ENCODE results near the gene RPL39. TPM values are rescaled to one million over a fixed set of nuclear protein-coding genes. Genes with fewer than 3 reads are reported as not detected.

The RPL39 gene
- total RNA-seq: 3,179 and 3,288 TPM in 2 replicates

DNA sequence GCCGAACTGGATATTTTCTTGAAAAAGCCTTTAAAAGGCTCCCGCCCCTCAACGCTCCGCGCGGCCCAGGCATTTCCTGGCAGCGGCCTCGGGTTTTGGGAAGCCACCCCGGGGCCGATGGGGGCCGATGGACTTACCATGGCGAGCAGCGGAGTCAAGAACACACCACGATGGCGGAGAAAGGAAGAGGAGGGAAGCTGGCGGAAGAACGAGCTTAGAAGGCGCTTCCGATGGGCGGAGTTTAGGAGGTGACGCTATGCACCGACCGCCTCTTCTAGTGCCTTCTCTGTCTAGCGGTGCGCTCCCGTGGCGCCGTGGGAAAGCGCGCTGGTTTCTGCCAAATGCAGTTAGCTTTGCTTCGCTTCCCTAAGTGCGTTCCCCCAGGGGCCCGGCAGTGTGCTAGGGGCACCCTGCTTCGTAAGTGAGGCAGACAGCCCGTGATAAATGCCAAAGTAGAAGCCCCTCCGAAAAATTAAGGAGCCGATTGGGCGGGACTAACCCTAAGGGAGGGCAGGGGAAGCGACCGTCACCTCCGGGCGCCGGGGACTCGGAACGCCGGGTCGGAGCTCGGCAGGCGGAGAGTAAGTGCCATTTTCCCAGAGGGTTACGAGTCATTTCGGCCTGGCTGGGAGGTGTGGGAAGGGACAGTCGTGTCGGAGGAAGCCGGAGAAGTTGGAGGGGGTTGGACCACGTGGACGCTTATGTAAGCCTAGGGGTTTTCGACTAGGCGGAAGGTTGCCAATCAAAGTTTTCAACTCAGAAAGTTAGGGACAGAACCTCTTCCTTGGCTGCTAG lies at the start of gene RPL39:
RPL39 (minus strand) TSS at position 194 of the 795 bp plus-strand sequence; CDS start at position 140, 54 bp downstream.

DNA sequence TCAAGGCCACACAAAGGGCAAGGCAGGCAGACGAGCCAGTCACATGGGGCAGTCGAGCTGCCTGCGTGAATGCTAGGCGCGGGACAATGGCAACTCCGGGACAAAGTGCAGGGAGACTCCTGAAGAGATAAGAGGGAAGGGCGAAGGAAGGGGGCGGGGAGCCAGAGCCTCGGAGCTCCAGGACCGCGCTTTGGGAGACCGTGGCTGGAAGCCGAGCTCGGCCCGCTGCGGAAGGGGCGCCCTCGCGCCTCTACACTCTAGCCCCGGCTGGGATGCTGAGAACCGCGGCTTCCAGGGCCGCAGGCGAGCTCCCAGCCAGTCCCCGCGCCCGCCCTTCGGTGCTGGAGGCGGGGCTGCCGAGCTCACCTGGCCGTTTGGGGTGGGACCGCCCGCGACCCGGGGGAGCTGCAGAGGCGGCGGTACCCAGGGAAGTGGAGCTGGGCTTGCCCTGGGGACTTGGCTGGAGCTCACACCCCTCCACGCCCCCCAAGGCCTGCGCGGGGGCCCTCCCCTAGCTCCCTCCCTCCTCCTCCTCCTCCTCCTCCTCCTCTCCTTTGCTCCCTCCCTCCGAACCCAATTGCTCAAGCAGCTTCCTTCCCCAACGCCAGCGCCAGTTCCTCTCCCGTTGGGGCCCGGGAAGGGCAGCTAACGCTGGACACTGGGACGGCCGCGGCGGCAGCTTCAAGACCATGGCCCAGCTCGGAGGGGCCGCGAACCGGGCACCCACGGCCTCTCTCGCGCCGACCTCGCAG lies 33.3 kb downstream of the RPL39 start, which contains the start of gene SOWAHD:
SOWAHD (plus strand) TSS at position 610 of the 752 bp plus-strand sequence; CDS start at position 690, 80 bp downstream.

Other genes with a start within 250 kb of the RPL39 start
- 38.3 and 40.2 TPM in 2 replicates for gene STEEP1, start 226.2 kb downstream of the RPL39 start, total RNA-seq
- 18.5 and 20.0 TPM in 2 replicates for gene UBE2A, start 217.1 kb downstream of the RPL39 start, total RNA-seq
- 2.6 and 3.3 TPM in 2 replicates for gene NKRF, start 185.2 kb downstream of the RPL39 start, total RNA-seq
- 13.9 and 20.5 TPM in 2 replicates for gene SEPTIN6, start 98.5 kb downstream of the RPL39 start, total RNA-seq
- 0.18 and 0.43 TPM in 2 replicates for gene SOWAHD, start 33.0 kb downstream of the RPL39 start, total RNA-seq
- gene UPF3B, start 61.3 kb upstream of the RPL39 start, total RNA-seq: 1.1 and 1.2 TPM in 2 replicates
- gene RNF113A, start 80.1 kb upstream of the RPL39 start, total RNA-seq: 16.5 and 17.4 TPM in 2 replicates
- gene NDUFA1, start 80.2 kb upstream of the RPL39 start, total RNA-seq: 144 and 150 TPM in 2 replicates
- not detected in 2 replicates for gene AKAP14, start 104.3 kb upstream of the RPL39 start, total RNA-seq
- gene NKAP, start 152.1 kb upstream of the RPL39 start, total RNA-seq: 3.4 and 4.0 TPM in 2 replicates

Data from smooth muscle cell of bladder (primary cell).